Osteocyte (in vitro differentiated cells): ENCODE data around the gene FGD5. TPM values are rescaled to one million over a fixed set of nuclear protein-coding genes. Genes with fewer than 3 reads are reported as not detected.

Experiments
- DNase-seq: peaks from one replicate; pipeline ENCODE4 v3.0.0; 2021; ENCODE audit warnings: mixed read lengths; ENCODE audit not compliant: unreplicated experiment; ENCODE audit errors: extremely low spot score
- H3K27ac Mint-ChIP-seq: one replicate; pipeline ENCODE4 v1.8.0; 2021; ENCODE audit warnings: mild to moderate bottlenecking, mixed read lengths; ENCODE audit not compliant: unreplicated experiment
- H3K27me3 Mint-ChIP-seq: one replicate; pipeline ENCODE4 v1.8.0; 2021; ENCODE audit warnings: mixed read lengths; ENCODE audit not compliant: unreplicated experiment
- H3K36me3 Mint-ChIP-seq: one replicate; pipeline ENCODE4 v1.8.0; 2021; ENCODE audit warnings: mixed read lengths; ENCODE audit not compliant: unreplicated experiment
- H3K4me1 Mint-ChIP-seq: one replicate; pipeline ENCODE4 v1.8.0; 2021; ENCODE audit warnings: mixed read lengths; ENCODE audit not compliant: unreplicated experiment
- H3K4me3 Mint-ChIP-seq: one replicate; pipeline ENCODE4 v1.8.0; 2021; ENCODE audit warnings: mild to moderate bottlenecking, moderate library complexity, mixed read lengths; ENCODE audit not compliant: unreplicated experiment
- H3K9me3 Mint-ChIP-seq: one replicate; pipeline ENCODE4 v1.8.0; 2021; ENCODE audit warnings: mixed read lengths; ENCODE audit not compliant: unreplicated experiment
- total RNA-seq: library from RNA; stranded (reverse); gene quantifications from 2 replicates; pipeline ENCODE4 v1.2.1, GENCODE V29; 2021
- TF ChIP-seq, protein P1 (sequence below): fragments of 200-600 bp; sonication (generic); IDR thresholded peaks from 2 replicates; pipeline ENCODE4 v1.5.0; 2021; ENCODE audit warnings: antibody characterized with exemption, mild to moderate bottlenecking, moderate library complexity

Gene FGD5
- total RNA-seq, 1 donor from 2014 or later = not detected

DNA sequence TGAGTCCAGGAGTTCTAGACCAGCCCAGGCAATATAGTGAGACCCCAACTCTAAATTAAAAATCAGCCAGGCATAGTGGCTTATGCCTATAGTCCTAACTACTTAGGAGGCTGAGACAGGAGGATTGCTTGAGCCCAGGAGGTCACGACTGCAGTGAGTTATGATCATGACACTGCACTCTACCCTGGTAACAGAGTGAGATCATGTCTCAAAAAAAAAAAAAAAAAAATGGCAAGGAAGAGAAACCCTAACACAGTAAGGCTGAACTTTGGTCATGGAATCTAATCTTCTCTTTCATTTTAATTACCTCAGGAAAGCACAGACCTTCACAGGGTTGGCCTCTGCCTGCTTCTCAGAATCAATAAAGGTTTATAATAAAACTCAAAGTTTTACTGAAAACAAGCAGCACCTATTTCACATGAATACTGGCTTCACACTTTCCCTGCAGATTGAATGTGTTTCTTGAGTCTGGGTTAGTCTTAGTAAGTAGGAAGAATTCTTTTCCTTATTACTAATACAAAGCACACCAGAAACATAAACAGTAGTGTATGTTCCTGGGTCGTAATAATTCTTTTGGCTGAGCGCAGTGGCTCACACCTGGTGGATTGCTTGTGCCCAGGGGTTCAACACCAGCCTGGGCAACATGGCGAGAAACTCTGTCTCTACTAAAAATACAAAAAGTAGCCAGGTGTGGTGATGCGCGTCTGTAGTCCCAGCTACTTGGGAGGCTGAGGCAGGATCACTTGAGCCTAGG is 117.0 kb downstream of the FGD5 start:
- no peak overlapping the region for H3K4me3 Mint-ChIP-seq
- TF ChIP-seq, protein P1, sequence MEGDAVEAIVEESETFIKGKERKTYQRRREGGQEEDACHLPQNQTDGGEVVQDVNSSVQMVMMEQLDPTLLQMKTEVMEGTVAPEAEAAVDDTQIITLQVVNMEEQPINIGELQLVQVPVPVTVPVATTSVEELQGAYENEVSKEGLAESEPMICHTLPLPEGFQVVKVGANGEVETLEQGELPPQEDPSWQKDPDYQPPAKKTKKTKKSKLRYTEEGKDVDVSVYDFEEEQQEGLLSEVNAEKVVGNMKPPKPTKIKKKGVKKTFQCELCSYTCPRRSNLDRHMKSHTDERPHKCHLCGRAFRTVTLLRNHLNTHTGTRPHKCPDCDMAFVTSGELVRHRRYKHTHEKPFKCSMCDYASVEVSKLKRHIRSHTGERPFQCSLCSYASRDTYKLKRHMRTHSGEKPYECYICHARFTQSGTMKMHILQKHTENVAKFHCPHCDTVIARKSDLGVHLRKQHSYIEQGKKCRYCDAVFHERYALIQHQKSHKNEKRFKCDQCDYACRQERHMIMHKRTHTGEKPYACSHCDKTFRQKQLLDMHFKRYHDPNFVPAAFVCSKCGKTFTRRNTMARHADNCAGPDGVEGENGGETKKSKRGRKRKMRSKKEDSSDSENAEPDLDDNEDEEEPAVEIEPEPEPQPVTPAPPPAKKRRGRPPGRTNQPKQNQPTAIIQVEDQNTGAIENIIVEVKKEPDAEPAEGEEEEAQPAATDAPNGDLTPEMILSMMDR = no peak
- H3K36me3 Mint-ChIP-seq = no peaks in the 10 kb centered on the region
- H3K27me3 Mint-ChIP-seq = no peaks in the 10 kb centered on the region
- H3K27ac Mint-ChIP-seq = no peak overlapping the region
- DNase-seq = no peak
- H3K4me1 Mint-ChIP-seq = no peaks in the 10 kb centered on the region
- no peaks in the 10 kb centered on the region for H3K9me3 Mint-ChIP-seq

DNA sequence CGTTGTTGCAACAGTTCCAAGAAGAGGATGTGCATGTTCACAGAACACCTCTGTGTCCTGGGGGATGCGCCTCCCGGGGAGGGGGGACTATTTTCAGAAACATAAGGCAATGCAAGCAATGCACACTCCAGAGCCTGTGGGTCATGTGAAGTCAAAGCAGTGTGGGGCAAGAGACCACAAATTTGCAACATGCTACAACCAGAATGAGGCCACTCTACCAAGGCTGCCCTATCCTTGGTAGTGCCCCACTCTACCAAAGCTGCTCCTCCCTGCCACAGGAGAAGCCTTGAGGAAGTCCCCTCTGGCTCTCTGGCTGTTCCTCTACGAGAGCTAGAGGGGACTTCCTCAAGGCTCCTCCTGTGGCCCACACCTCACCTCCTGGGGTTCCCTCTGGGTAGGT is 120.2 kb downstream of the FGD5 start:
- TF ChIP-seq, protein P1 = no peak
- peaks cover 9% of the 10 kb centered on the region for H3K36me3 Mint-ChIP-seq
- H3K27me3 Mint-ChIP-seq = no peaks in the 10 kb centered on the region
- no peak overlapping the region for H3K4me3 Mint-ChIP-seq
- H3K27ac Mint-ChIP-seq = no peak overlapping the region
- H3K4me1 Mint-ChIP-seq = no peaks in the 10 kb centered on the region
- H3K9me3 Mint-ChIP-seq = no peaks in the 10 kb centered on the region
- no peak for DNase-seq

DNA sequence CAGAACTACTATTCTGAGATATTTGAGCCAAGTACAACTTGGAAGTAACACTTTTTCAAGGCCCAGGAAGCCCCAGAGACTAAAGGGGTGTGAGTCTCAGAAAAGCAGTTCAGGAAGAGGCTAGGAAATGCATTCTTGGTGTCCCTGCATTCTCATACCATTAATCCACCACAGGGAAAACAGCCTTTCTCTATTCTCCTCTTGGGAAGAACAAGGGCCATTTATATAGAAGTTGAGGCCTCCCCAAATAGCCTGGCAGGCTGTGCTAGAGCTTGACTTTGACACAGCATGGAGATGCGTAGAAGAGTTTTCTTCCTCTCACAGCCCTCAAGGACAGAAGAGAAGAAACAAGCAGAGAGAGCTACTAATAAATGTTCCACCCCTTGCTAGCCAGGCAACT is 123.1 kb downstream of the FGD5 start:
- Mint-ChIP-seq H3K4me3 (no peak overlapping the region), H3K27ac (no peak overlapping the region)

DNA sequence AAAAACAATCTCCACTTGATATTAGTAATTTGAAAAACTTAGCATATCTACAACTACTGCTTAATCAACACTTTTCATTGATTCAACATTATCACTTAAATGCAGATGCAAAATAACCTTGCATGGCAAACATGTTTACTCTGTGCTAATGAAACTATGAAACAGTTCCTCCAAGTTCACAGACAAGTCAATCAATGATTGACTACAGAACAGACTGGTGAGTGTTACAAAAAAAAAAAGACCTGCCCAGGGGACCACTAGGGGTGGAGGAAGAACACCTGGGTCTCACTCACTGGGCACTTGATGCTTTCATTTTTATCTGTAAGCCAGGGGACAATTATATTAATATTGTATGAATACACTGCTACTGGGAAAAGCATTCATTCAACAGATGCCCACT is 124.3 kb downstream of the FGD5 start:
- peaks cover 13% of the 10 kb centered on the region for H3K4me1 Mint-ChIP-seq
- TF ChIP-seq, protein P1 = no peak
- DNase-seq = no peak
- H3K4me3 Mint-ChIP-seq = no peak overlapping the region
- H3K27ac Mint-ChIP-seq = no peak overlapping the region
- H3K27me3 Mint-ChIP-seq = no peaks in the 10 kb centered on the region
- peaks cover 10% of the 10 kb centered on the region for H3K36me3 Mint-ChIP-seq
- no peaks in the 10 kb centered on the region for H3K9me3 Mint-ChIP-seq

More for the DNA sequence above, 123.1 kb downstream of the FGD5 start:
- H3K9me3 Mint-ChIP-seq = no peaks in the 10 kb centered on the region
- H3K27me3 Mint-ChIP-seq = no peaks in the 10 kb centered on the region
- no peak for DNase-seq
- peaks cover 11% of the 10 kb centered on the region for H3K4me1 Mint-ChIP-seq
- TF ChIP-seq, protein P1 = no peak
- peaks cover 10% of the 10 kb centered on the region for H3K36me3 Mint-ChIP-seq

DNA sequence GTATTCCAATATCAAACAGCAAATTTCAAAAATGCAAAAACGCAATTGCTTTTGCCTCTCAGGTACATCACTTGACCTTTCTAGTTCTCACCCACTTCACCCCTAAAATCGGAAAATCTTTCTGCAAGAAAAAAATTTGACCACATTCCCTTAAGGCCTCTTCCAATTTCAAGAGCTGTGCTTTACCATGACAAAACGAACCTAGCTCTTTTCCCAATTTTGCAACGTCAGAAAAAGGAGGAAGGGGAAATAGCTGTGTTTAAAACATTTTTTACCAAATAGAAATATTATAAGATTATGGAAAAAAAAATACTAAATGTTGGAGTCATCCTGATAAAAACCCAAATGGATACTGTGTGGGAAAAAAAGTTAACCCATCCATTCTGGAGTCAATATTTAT is 127.5 kb downstream of the FGD5 start:
- TF ChIP-seq, protein P1 = no peak
- Mint-ChIP-seq H3K27ac (peak overlapping the region; percentile 91), H3K4me3 (peak overlapping the region; percentile 87), H3K9me3 (no peaks in the 10 kb centered on the region), H3K4me1 (peaks cover 27% of the 10 kb centered on the region), H3K27me3 (no peaks in the 10 kb centered on the region), H3K36me3 (peaks cover 12% of the 10 kb centered on the region)
- no peak for DNase-seq
